Upper lobe of right lung (tissue), 1 donor: ENCODE measurements around the gene CNIH2. TPM values are rescaled to one million over a fixed set of nuclear protein-coding genes. Genes with fewer than 3 reads are reported as not detected.
A peak's percentile ranks its signal among the peaks of the same experiment; 100 is the strongest.

Experiments used
- ATAC-seq: fragments of 200-7000 bp; cut with Tn5 transposase; one replicate; pipeline ENCODE4 v1.9.1; 2020; ENCODE audit warnings: mild to moderate bottlenecking, moderate library complexity
- DNase-seq: peaks from one replicate; pipeline ENCODE4 v3.0.0-alpha.2; 2020
- H3K27ac ChIP-seq: fragments of 200-600 bp; one replicate; pipeline ENCODE4 v1.8.0; 2022
- H3K27me3 ChIP-seq: fragments of 200-600 bp; one replicate; pipeline ENCODE4 v1.8.0; 2022; ENCODE audit warnings: mild to moderate bottlenecking
- H3K36me3 ChIP-seq: fragments of 200-600 bp; one replicate; pipeline ENCODE4 v1.8.0; 2022
- H3K4me1 ChIP-seq: fragments of 200-600 bp; one replicate; pipeline ENCODE4 v1.8.0; 2022
- H3K4me3 ChIP-seq: fragments of 200-600 bp; one replicate; pipeline ENCODE4 v1.8.0; 2022; ENCODE audit warnings: mild to moderate bottlenecking
- H3K9me3 ChIP-seq: fragments of 200-600 bp; one replicate; pipeline ENCODE4 v1.8.0; 2022
- CTCF ChIP-seq: fragments of 200-600 bp; IDR thresholded peaks from one replicate; pipeline ENCODE4 v1.8.0; 2022; ENCODE audit warnings: antibody characterized with exemption
- intact Hi-C: fragments of 100-400 bp; cut with DNase I; formaldehyde crosslinking; loops from one replicate; pipeline ENCODE4 v1.11.0; 2022
- total RNA-seq: library from RNA; stranded (reverse); fragmentation: NEBNext Ultra II Directional; extraction: Animal tissue kit (Norgen Biotek cat#: 25700); gene quantifications from one replicate; pipeline ENCODE4 v1.2.1, GENCODE V29; 2021
- donor health status: DM: no; HTN: yes; CAD: no; lungs with severe emphysema.

CNIH2 gene
- total RNA-seq, 1 donor from 2014 or later: 1.6 TPM

GRCh38 chr11:66282468-66283455, 4.8 kb downstream of the CNIH2 start:
- intact Hi-C loops: no loop called here
- Histone ChIP-seq H3K27ac (no peak overlapping the region), H3K36me3 (peaks cover 6% of the 10 kb centered on the region), H3K9me3 (no peaks in the 10 kb centered on the region), H3K4me1 (peaks cover 6% of the 10 kb centered on the region), H3K4me3 (no peak overlapping the region), H3K27me3 (no peaks in the 10 kb centered on the region)
- ATAC-seq (peak; percentile 92), DNase-seq (peak; percentile 99)
- peak; percentile 98 for TF ChIP-seq CTCF

DNA sequence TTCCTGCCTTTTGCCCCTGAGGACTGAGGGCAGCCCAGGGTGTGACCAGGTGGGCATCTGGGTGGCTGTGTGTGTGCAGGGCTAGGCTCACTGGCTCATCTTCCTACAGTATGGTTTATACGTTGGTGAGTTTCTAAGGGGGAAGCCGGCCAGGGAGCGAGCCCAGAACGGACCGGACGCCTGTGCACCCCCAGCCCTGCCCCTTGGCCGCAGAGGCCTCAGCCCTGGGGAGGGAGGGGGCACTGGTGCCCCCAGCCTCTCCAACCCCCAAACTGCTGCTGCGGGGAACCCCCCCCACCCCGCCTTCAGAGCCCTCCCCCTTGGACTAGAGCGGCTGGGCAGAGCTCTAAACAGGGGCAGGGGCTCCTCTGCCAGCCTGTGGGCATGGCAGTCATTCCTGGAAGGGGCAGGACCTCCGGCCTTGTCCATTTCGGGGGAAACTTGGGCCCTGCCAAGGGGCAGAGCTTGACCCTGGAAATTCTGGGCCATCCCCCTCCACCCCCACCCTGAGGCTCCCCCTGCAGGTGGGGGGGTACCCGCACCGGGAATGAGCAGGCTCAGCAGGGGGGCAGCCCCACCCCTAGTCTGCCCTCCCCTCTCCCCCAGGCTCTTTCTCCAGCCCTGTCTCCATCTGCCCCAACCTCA, 5.6 kb downstream of the CNIH2 start:
- Histone ChIP-seq H3K27ac (no peak overlapping the region), H3K4me3 (no peak overlapping the region), H3K36me3 (peaks cover 6% of the 10 kb centered on the region), H3K27me3 (no peaks in the 10 kb centered on the region), H3K9me3 (no peaks in the 10 kb centered on the region), H3K4me1 (peaks cover 11% of the 10 kb centered on the region)
- intact Hi-C loops: no loop called here
- ATAC-seq (no peak), DNase-seq (no peak)
- TF ChIP-seq CTCF: no peak

DNA sequence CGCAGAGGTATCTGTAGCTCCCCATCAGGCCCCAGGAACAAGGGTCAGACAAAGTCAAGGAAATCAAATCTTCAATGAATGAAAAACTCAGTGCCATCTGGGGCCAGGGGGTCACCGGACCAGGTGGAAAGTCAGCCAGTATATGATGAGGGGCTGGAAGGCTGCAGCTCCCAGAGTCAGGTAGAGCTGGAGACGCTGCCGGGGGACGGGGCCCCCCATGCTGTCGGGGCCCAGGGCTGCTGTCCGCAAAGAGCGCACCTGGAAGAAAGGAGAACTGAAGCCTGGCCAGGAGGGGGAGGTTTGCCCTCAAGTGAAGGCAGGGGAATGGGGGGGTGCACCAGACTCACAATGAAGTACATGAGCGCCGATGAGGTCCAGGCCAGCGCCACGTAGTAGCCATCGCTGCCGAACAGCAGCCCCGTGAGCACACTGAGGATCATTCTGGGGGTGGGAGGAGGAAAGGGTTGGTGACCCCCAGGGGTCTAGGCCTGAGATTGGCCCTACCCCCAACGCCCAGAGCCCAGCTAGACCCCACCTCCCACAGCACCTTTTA, 6.6 kb downstream of the CNIH2 start:
- no peak for DNase-seq
- Histone ChIP-seq H3K27ac (no peak overlapping the region), H3K4me3 (no peak overlapping the region), H3K9me3 (no peaks in the 10 kb centered on the region), H3K36me3 (peaks cover 6% of the 10 kb centered on the region), H3K4me1 (peaks cover 13% of the 10 kb centered on the region), H3K27me3 (no peaks in the 10 kb centered on the region)
- intact Hi-C loops: no loop called here
- no peak for ATAC-seq
- no peak for TF ChIP-seq CTCF

DNA sequence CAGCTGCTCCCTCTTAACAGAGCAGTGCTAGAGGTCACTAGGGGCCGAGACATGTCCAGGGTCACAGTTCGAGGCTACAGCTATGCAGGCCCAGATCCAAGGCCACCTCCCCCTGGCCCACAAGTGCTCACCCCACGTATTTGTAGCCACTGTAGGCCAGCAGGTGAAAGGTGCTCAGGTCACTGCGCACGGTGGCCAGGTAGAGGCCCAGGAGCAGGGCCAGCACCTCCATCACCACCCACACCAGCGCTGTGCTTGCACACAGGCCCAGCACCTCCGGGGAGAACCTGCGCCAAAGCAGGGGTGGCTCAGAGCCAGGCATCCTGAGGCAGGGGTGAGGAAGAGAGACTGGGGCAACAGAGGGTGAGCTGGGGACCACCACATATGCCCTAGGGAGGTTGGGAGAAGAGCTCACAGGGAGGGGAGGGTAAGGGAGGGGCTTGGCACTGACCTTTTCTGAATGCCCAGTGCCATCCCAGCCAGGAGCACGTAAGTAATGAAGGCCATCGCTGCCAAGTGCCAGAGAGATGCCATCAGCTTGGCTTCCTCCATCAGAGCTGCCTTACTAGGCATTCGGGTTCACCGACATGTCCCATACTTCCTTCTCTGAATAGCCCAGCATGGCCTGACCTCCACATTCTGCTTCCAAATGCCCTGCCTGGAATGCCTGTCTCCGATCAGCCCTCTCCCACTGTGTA, 7.4 kb downstream of the CNIH2 start:
- H3K36me3 ChIP-seq: peaks cover 6% of the 10 kb centered on the region
- no peaks in the 10 kb centered on the region for H3K9me3 ChIP-seq
- TF ChIP-seq CTCF: no peak
- ATAC-seq: no peak
- intact Hi-C loops: no loop called here
- no peaks in the 10 kb centered on the region for H3K27me3 ChIP-seq
- peaks cover 19% of the 10 kb centered on the region for H3K4me1 ChIP-seq
- DNase-seq: no peak
- H3K4me3 ChIP-seq: no peak overlapping the region
- H3K27ac ChIP-seq: no peak overlapping the region

DNA sequence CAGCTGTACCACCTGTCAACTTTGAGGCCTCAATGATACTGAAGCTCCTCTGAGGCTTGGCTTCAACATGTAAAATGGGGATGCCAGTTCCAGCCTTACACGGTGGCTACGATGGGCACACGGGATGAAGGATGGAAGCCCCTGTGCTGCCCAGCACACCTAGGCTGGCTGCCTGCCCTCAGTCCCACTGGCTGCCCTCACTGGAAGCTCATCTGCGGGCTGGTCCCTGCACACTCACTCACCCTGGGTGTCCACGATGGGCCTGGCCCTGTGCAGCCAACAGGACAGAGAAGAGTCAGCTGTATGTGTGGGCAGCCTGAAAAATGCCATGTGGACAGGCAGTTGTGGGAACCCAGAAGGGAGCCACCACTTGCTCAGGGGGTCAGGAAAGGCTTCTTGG, 8.7 kb downstream of the CNIH2 start:
- TF ChIP-seq CTCF: no peak
- H3K4me1 ChIP-seq: peaks cover 19% of the 10 kb centered on the region
- H3K4me3 ChIP-seq: no peak overlapping the region
- H3K36me3 ChIP-seq: peaks cover 6% of the 10 kb centered on the region
- intact Hi-C loops: no loop called here
- DNase-seq (no peak), ATAC-seq (no peak)
- no peak overlapping the region for H3K27ac ChIP-seq
- H3K27me3 ChIP-seq: peaks cover 7% of the 10 kb centered on the region
- no peaks in the 10 kb centered on the region for H3K9me3 ChIP-seq
